Glomerular visceral epithelial cell (primary cell): Measurements from ENCODE around the gene DOCK7.
"Not testable (repeated sequence)": the region's sequence is repeated elsewhere in the genome, so short reads cannot be mapped to it uniquely, and the experiment has no call there.

Experiments used
- DNase-seq: peaks from one replicate; pipeline ENCODE4 v3.0.0-alpha.2; 2016; ENCODE audit errors: extremely low spot score

Gene DOCK7, protein sequence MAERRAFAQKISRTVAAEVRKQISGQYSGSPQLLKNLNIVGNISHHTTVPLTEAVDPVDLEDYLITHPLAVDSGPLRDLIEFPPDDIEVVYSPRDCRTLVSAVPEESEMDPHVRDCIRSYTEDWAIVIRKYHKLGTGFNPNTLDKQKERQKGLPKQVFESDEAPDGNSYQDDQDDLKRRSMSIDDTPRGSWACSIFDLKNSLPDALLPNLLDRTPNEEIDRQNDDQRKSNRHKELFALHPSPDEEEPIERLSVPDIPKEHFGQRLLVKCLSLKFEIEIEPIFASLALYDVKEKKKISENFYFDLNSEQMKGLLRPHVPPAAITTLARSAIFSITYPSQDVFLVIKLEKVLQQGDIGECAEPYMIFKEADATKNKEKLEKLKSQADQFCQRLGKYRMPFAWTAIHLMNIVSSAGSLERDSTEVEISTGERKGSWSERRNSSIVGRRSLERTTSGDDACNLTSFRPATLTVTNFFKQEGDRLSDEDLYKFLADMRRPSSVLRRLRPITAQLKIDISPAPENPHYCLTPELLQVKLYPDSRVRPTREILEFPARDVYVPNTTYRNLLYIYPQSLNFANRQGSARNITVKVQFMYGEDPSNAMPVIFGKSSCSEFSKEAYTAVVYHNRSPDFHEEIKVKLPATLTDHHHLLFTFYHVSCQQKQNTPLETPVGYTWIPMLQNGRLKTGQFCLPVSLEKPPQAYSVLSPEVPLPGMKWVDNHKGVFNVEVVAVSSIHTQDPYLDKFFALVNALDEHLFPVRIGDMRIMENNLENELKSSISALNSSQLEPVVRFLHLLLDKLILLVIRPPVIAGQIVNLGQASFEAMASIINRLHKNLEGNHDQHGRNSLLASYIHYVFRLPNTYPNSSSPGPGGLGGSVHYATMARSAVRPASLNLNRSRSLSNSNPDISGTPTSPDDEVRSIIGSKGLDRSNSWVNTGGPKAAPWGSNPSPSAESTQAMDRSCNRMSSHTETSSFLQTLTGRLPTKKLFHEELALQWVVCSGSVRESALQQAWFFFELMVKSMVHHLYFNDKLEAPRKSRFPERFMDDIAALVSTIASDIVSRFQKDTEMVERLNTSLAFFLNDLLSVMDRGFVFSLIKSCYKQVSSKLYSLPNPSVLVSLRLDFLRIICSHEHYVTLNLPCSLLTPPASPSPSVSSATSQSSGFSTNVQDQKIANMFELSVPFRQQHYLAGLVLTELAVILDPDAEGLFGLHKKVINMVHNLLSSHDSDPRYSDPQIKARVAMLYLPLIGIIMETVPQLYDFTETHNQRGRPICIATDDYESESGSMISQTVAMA (N-terminal part only)

DNA sequence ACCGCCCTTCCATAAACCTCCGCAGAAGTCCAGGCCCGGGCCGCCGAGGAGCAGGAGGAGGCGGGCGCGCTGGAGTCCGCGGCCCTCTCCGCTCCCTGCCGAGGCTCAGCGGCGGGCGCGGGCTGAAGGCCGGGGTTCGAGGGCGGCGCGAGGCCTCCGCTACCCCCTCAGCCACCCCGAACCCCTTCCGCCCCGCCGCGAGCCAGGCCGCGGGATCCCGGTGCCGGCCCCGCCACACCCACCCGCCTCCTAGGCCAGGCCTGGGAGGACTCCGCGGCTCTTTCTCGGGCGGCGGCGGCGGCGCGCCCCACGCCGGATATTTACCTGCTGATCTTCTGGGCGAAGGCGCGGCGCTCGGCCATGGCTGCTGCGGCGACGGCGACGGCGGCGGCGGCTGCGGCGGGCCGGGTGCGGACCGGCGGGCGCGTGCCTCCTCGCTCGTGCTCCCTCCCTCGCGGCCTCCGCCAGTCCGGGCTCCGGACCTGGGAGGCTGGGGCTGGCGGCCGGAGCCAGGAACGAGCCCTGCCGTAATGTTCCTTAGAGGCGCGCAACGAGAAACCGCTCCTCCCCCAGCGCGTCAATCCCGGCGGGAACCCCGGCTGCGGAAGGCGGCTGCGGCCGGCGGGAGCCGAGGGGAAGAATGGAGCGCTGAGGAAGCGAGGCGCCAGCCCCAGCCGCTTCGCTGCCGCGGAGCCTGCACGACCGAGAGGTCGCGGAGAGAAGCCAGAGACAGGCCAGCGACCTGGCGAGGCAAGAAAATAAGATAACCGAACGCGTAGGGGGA is at the start of gene DOCK7:
DOCK7 (minus strand) TSS at position 484 of the 784 bp plus-strand sequence; CDS start at position 362, 122 bp downstream.
- peak; percentile 81 for DNase-seq

DNA sequence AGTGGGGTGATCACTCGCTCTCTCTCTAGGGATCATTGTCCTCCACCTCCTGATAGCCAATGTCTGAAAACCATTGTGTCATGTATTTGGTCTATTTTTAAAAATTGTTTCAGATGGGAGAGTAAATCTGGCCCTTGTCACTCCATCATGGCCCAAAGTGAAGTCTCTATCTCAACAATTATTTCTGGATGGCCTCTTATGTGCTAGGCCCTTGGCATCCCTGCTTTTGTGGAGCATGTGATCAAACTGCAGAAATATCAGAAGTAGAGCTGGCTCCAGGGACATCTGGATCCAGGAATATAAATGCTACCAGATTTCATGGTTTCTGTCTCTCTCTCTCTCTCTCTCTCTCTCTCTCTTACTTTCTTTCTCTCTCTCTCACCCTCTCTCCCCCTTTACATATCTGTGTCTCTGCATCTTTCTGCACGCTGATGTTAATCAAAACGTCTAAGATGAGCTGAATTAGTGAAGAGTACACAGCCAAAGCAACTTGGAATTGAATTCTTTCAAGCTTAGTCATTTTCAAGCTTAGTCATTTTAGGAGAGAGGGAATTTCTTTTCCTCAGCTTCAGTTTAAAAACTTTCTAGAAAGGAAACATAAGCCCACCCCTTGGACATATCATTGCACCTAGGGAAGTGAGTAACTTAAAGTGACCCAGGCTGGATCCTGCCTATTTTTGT is 47.4 kb upstream of the DOCK7 start:
- peak; percentile 46 for DNase-seq

DNA sequence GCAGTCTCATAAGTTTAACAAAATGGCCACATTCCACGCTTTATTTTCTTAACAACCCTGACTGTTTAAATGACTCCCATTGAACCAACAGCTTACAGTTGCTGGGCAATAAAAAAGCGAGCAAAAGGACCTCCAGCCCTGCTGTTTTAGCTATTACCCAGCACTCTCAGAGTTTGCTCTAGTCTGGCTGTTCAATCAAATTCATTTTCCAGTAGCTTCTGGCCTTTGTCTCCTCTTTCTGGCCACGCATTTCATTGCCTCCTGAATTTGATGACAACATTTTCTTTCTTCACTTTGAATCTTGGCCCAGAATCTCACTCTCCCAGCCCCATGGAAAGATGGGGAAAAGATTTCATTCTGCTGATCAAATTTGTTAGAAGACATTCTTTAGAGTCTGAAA is 44.1 kb upstream of the DOCK7 start:
- DNase-seq = no peak

DNA sequence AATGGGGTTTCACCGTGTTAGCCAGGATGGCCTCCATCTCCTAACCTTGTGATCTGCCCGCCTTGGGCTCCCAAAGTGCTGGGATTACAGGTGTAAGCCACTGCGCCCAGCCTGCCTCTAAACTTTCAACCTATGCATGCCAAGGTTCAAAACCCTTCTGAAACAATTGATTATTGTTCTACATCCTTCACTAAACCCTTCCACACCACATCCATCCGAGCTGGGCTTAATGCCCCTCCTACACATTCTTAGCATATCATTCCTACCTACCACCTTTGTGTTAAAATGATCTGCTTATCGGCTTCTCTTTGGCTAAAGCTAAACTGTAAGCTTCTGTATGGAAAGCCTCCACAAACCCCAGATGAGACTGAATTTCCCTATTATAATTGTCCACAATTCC is 40.8 kb upstream of the DOCK7 start:
- no peak for DNase-seq

DNA sequence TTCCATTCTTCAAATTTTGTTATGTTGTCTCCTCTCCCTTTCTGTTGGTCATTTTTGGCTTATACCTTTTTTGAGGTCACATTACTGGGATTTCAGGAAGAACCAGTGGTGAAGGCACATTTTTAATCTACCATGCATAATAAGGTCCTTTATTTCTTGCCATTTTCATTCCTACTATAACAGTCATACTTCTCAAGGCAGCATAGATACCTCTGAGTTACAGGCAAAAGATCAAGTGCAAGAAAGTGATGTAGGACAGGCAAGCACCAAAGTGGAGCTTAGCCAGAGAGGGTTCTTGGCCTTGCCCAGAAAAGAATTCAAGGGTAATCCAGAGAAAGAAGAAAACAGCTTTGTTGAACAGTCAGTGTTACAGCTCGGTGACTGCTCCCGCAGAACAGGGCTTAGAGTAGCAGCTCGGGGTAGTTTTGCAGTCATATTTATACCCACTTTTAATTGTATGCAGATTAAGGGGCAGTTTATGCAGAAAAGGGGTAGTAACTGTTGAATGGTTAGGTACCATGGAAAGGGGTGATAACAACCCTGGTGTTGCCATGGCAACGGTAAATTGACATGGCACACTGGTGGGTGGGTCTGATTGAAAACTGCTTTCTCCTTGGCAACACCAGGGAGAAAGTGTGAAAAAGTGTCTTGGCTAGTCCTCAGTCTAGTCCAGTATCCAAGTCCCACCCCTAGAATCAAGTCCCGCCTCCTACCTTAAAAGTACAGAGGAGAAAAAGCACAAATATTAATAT is 39.6 kb upstream of the DOCK7 start:
- DNase-seq = no peak

DNA sequence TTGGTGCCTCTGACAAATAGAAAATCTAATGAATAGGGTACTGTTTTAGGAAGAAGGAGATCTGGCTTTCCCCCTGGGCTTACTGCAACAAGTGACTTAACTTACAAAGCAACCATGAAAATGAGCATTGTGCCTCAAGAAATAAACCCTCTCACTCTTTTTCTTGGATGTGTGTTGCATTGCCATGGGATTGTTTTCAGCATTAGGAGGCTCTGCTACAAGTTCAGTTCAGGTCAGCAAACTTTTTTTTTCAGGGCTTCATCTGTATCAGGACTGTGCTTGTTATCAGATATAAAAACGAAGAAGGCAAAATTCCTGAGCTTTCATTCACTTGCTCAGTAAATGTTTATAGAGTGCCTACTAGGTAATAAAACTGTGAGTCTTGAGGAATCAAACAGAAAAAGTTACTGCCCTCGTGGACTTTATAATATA is 37.8 kb upstream of the DOCK7 start:
- no peak for DNase-seq

DNA sequence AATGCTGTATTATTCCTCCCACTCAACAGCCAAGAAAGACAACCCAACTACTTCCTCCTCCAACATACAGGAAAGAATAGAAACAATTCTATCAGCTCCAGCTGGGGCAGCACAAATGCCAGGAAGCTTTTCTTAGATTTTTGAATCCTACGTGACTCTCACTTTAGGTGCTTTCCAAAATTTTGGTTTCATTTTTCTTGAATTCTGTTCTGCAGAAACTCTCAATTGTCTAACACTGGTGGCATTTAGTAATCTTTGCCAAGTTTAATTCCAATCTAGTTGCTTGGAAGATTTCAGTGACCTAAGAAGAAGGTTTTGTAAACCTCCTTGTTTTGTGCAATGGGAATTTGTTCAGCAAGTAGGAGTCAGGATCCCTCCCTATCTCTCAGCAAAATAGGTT is 37.1 kb upstream of the DOCK7 start:
- DNase-seq = no peak

DNA sequence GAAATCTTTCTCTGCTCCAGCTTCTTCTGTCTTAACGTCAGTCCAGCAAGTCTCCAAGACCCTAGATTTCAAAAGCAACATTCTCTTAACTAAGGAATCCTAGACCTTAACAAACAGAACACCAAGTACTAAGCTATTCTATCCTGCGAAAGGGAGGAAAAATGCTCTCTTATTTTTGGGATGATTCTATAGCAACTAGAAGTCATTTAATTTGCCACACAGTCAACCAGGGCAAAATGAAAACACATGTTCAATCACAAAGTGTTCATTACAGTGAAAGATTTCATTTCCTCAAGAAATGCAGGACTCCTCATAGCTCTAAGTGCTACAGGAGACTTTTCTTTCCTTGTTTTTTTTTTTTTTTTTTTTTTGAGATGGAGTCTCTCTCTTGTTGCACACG is 36.2 kb upstream of the DOCK7 start:
- DNase-seq = no peak

DNA sequence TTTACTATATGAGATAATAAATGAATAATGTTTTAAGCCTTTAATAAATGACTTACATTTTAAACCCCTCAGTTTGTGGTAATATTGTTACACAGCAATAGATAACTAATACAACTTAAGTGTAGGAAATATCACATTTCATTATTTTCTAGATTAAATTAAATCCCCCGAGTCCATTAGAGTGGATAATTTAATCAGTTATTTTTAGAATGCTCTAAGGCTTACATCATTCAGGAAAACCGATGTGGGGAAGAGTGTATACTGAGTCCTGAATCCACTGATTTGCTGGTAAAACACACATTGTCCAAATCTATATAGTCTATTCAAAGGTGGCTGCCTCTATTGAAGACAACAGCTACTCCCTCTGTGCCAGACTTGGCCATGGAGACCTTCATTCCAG is 35.7 kb upstream of the DOCK7 start:
- DNase-seq = no peak

DNA sequence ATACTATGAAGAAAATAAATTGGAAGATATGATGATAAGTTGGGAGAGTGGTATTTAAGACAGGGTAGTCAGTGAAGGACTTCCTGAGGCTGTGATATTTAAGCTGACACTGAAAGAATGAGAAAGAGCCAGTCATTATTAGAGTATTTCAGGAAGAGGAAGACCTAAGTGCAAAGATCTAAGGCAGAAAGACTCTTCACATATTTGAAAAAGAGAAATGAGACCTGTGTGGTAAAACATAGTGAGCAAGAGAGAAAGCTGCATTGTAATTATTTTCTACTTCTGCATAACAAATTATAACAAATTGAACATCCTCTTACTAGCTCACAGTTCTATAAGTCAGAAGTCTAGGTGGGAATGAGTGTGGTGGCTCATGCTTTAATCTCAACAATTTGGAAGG is 34.6 kb upstream of the DOCK7 start:
- DNase-seq = no peak

DNA sequence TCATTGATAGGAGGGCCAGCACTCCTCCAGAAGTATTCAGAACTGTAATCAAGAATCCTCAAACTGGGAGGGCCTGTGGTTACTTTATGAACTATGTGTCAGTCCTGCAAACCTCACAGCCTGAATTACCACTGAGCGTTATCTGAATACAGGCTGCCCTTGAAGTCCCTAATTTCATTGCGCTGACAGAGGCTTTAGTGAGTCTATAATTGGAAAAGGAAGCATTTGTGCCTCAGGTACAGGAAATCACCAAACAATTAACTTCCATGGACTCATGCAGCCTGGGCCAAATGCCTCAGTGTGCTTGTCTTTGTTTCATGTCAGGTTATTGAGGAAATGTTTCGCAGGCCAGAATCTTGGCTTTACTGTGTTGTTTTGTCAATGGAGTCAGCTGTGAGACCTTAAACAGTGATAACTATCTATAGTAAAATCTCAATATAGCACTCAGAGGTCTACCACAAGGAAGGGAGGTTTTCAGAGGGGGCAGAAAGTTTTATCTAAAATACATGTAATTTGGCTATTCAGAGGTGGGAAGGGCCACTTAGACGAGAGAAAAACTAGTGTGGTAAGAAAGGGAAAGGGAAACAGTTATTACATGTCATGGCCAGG is 32.9 kb upstream of the DOCK7 start:
- no peak for DNase-seq

DNA sequence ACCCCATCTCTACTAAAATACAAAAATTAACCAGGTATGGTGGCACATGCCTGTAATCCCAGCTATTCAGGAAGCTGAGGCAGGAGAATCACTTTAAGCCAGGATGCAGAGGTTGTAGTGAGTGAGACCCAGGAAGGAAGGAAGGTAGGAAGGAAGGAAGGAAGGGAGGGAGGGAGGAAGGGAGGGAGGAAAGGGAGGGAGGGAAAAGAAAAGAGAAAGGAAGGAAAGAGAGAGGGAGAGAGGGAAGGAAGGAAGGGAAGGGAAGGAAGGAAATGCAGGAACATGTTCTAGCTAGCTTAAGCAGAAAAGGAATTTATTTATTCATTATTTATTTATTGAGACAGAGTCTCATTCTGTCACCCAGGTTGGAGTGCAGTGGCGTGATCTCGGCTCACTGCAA is 30.2 kb upstream of the DOCK7 start:
- not testable (repeated sequence) for DNase-seq

DNA sequence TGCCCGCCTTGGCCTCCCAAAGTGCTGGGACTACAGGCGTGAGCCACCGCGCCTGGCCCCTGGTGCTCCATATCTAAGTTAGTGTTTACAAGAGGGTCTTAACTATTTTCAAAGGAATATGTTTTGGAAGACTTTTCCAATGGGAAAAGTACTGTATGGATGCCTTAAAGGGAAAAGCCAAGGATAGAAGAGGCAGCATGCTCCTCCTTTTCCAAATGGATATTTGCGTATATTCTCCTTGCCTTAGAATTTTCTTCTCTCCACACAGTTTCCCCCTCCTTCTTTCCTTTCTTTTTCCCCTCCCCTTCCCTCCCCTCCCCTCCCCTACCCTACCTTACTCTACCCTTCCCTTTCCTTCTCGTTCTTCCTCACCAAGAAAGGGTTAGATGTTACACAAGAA is 29.3 kb upstream of the DOCK7 start:
- DNase-seq = no peak

DNA sequence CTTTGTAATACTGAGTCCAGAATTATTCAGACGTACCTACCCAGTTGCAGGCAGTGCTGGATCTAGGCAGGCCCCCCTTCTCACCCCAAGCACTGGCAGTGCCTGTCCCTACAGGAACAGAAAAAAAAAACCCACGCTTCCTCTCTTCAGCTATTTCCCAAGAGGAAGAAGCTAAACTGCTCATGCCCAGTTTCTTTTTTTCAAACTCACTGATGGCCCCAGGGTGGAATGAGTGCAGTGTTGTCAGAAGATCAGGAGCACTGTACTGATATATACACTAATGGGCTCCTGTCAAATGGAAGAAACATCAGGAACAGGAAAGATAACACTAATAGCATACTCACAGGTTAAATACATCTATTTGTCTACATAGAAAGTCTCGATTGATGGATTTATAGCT is 28.2 kb upstream of the DOCK7 start:
- no peak for DNase-seq

DNA sequence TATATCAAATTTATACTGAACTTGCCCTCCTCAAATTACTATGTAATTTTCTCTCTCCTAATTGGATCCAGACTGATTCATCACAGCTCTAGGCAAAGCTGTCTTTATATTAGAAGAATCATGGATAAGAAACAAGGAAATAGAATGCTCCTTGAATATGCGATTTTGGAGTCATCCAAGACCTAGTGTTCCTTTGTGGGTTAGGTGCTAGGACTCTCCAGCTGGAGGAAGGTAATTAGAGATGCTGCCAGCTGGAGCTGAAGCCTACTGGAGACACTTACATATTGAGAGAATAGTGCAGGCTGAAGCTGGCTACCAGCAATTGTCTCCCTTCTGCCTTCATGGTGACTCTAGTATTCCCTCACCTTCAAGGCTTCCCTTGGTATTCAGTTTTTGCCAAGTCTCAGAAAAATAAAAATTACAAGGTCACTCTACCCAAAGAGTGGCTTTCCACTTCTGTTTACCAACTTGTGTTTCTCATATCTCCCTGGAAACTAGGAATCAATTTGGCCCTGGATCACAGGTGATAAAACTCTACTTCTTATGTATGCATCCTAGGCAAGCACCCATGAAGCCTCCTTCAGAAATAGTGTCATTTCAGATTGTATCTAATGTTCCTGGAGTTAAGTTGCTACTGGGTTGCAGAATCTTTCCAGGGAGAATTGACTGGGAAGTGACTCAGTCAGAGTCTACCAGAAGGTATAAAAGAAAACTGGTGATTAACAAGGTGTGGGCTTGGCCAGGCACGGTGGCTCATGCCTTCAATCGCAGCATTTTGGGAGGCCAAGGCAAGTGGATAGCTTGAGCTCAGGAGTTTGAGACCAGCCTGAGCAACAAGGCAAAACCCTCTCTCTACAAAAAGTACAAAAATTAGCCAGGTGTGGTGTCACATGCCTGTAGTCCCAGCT is 24.4 kb upstream of the DOCK7 start:
- no peak for DNase-seq

DNA sequence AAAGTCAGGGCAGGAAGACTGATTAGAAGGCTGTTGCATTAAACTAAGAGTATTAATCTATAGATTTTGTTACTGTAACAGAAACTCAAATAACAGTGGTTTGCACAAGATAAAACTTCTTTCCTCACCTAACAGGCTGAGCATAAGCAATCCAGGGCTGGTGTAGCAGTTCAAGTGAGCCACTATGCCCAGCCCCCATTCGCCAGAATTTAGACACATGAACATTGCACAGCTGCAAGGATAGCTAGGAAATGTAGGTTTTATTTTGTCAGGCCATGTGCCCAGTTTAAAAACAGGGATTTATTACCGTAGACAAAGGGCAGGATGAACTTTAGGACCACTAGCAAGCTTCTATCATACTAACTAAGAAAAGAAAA is 19.5 kb upstream of the DOCK7 start:
- no peak for DNase-seq

DNA sequence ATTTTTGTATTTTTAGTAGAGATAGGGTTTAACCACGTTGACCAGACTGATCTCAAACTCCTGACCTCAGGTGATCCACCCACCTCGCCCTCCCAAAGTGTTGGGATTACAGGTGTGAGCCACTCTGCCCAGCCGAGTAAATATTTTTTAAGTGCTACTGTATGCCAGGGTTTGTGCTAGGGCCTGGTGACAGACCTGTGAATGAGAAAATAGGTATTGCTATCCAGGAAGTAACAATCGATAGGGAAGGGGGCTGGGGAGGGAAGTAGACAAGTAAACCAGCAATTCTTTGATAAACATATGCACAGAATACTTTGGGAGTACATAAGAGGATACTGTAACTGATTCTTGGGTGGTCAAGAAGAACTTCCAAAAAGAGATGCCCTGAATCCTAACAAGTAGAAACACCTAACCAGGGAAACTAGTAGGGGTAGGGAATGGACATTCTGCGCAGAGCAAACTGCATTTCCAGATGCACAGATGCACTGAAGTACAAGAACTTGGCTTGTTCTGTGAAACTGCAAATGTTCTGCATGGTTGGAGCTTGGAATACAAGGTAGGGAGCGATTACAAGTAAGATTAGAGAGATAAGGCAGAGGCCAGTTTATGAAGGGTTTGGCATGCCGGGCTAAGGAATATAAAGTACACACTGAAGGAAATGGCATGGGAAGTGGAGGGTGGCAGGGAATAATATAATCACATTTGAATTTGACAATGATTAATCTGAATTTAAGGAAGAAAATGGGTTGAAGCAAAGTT is 19.0 kb upstream of the DOCK7 start:
- DNase-seq = no peak

DNA sequence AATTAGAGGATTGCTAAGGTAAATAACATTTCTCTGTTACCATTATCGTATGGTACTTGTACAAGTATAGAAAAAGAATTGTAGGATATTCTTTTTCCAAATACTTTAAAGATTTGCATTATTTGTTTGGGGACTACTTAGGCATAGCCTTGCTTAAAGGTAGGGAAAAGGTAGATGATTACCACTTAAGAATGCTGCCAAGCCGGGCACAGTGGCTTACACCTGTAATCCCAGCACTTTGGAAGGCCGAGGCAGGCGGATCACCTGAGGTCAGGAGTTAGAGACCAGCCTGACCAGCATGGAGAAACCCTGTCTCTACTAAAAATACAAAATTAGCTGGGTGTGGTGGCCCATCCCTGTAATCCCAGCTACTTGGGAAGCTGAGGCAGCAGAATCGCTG is 10.0 kb upstream of the DOCK7 start:
- DNase-seq = not testable (repeated sequence)
